A549 treated with ZK216348 at 1 μM for 4 hours (cell line): ENCODE results near the gene URI1. TPM values are rescaled to one million over a fixed set of nuclear protein-coding genes. Genes with fewer than 3 reads are reported as not detected.

Experiments
- total RNA-seq: library from RNA; stranded (reverse); fragments of 200-300 nt; extraction: Qiagen RNA extraction; gene quantifications from 5 replicates; pipeline ENCODE4 v1.2.3, GENCODE V29; 2022; ENCODE audit warnings: low read depth

Gene URI1
- 77.8 to 135 TPM (median 87.3 TPM) in 5 replicates for total RNA-seq

GRCh38 chr19:29941828-29942403 is at the start of gene URI1:
URI1 (plus strand) TSS chr19:29942239; CDS start chr19:29942548, 309 bp downstream.

Other genes starting within 250 kb of the URI1 start
- gene C19orf12, start 227.0 kb upstream of the URI1 start, total RNA-seq = 35.3 to 51.5 TPM (median 47.6 TPM) in 5 replicates
- gene CCNE1, start 130.2 kb upstream of the URI1 start, total RNA-seq = 23.8 to 30.0 TPM (median 24.9 TPM) in 5 replicates